NCI-H2081 (cell line): ENCODE data around the gene BPIFB1.
A peak's percentile ranks its signal among the peaks of the same experiment; 100 is the strongest.

Experiments used
- DNase-seq, 2 experiments: peaks; one replicate each; lab custom pipeline; 2025; lab: John Stamatoyannopoulos, UW

Gene BPIFB1

DNA sequence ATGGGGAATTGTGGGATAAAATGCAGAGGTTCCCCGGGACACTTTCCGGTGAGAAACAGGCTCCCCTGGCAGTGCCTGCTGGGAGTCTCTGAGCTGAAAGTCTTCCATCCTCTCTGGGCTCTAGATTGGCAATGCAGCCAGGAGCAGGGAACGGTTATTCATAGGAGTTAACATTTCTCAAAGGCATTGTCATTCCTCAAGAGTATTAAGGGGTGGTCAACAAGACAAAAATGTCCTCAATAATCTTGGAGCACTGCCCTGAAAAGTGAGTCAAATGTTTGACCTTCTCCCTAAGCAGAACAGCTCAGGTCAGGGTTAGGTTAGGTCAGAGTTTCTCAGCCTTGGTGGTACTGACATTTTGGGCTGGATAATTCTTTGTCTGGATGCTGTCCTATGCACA is 13.2 kb downstream of the BPIFB1 start:
- no peak for DNase-seq

DNA sequence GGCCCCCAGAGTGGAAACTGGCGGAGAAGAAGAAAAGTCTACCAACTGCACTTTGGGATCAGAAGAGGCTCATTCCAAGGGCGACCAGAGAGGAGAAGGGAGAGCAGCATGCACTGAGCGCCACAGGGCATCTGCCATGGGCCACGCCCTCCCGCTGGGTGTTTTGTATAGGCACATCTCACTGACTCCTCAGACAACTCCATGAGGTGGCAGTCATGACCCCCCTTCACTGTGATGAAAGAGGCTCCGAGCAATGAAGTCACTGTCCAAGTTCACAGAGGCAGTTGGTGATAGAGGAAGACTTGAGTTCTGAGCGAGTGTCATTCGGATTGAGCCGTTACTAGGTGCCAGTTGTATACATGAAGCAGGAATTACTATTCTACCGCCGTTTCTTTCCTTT is 15.4 kb downstream of the BPIFB1 start:
- no peak for DNase-seq

DNA sequence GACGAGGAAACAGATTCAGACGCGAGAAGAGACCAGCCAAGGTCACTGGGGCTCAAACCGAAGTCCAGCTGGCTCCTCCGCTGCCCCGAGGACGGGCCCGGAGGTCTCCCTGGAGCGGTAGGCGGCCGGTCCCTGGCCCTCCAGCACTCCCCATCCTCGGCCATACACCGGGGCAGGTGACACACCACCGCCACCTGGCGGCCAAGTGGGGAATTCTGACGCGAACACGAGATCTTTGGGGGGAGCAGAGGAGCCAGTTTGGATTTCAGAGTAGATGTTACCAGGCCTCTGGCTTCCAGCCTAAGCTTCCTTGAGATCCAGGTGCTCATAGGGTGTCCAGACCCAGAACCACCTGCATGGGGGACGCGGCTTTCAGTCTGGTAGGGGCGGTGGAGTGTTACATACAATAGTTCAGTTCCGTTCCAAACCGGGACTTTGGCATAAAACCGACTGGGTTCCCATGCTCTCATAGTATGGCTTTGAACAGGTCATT is 16.1 kb downstream of the BPIFB1 start:
- peak; percentile 35 to 63 for DNase-seq

DNA sequence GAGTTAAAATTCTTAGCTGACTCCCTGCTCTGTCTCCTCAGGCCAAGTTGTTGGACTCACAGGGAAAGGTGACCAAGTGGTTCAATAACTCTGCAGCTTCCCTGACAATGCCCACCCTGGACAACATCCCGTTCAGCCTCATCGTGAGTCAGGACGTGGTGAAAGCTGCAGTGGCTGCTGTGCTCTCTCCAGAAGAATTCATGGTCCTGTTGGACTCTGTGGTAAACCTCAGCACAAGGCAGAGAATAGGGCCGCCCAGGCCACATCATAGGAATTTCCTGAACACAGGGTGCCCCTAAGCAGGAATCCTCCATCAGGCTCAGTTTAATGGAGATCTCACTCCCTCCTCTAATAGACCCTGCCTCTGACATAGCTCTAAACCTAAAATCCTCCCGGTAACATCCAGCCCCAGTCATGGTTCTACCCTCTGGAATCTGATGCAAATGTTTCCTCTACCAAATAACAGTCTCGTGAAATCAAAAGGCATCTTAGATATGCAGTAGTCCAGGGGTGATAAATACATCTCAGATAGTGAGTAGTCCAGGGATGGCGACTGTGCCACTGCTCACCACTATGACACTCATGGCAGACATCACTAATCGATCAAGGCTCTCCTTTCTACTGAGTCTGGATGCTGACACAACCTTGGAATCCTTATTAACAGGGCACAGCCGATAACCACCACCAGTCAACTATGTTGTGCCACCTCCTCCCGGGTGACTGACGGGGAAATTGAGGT is 18.3 kb downstream of the BPIFB1 start:
- no peak for DNase-seq

DNA sequence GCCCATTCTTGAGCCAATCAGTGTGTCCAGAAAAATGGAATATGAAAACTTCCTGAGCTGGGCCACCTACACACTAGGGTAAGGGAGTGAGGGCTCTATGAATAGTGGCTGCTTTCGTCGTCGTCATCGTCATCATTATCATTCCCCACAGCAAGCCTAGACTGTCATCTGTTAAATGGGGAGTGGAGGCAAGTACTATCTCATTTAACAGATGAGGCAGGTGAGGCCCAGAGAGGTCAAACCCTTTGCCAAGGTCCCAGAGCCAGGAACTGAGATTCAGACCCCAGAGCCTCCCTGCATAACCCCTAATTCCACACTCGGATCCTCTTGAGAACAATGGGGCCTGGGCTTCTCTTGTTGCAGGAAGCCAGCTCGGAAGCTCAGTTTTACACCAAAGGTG is 20.6 kb downstream of the BPIFB1 start:
- DNase-seq = no peak

DNA sequence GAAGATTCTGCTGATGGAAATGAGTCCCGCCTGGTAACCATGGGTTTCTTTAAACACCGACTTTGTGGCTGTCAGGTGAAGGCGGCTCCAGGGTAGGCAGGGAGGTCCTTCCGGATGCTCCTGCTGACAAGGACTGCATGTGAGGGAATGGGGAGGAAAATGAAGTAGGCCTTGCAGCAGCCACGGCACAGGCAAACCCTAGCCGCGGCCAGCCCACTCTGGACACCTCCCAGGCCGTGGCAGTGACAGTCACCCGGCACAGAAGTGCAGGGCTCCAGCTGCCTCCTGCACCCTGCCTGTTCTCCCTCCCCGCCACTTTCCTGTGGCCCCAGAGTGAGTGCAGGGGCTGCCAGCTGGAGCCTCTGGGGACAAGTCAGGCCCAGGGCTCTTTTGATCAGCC is 21.0 kb downstream of the BPIFB1 start:
- DNase-seq = no peak

DNA sequence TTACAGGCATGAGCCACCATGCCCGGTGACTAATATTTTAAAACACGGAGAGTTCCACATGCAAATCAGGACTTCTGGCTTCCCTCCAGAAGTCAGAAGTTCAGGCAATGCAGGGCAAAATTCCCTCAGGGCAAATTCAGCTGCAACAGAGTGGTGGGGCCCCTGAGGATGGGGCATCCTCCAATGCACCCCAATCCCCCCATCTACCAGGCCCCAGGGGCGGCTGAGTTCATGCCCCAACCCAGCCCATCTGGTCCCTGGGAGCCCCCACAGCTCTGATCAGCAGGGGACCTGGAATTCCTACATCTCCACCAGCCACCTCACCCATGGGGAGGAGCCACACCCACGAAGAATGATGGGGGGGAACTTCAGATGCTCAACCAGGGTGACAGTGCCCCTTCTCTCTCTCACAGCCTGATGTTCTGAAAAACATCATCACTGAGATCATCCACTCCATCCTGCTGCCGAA is 22.6 kb downstream of the BPIFB1 start:
- no peak for DNase-seq

DNA sequence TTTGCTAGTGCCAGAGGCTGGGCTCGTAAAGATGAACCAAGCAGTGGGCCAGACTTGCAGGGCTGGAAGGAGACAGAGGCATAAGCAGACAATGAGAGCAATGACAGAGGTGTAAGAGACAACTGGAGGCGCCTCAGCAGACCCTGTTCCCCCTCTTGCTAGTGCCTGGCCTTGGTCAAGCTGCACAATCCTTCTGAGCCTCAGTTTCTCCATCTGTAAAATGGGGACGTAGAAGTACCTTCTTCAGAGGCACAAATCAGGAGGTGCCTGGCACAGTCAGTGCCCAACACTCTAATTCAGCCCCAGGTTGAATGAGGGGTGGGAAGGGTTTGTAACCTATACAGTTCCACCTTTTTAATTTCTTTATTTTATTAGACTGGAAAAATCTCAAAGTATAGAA is 23.2 kb downstream of the BPIFB1 start:
- DNase-seq = no peak

DNA sequence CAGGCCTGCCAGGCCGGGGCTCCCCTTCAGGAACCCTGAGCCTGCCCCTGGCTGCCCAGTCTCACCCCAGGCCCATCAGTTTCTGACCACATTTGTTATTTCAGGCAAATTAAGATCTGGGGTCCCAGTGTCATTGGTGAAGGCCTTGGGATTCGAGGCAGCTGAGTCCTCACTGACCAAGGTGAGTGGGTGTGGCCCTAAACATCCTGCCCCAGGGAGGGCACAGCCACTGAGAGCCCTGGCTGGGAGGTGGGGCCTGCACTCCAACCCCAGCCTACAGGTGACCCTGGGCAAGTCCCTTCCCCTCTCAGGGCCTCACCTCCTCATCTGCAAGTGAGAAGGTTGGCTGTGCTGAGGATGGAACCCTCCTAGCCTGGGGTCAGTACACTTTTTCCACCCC is 23.8 kb downstream of the BPIFB1 start:
- no peak for DNase-seq

DNA sequence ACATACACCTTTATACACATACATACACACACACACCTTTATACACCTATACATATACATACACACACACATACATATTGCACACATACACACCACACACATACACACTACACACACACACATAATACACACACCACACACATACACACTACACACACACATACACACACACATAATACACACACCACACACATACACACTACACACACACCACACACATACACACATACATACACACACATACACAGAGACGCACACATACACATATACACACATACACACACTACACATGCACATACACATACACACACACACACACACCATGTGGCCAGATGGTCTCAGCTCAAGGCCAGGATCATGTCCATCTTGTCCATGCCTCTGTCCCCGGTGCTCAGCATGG is 25.7 kb downstream of the BPIFB1 start:
- DNase-seq = no peak

DNA sequence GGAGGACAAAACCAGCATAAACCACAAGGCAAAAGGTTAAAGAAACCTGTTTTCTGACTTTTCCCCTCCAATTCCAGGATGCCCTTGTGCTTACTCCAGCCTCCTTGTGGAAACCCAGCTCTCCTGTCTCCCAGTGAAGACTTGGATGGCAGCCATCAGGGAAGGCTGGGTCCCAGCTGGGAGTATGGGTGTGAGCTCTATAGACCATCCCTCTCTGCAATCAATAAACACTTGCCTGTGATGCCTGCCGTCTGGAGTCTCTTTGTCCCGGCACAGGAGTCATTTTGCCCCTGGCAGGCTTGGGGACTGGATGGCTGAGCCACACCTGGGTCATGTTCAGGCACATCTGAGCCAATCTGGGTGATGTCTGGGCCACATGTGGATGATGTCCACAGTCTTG is 26.6 kb downstream of the BPIFB1 start:
- no peak for DNase-seq

DNA sequence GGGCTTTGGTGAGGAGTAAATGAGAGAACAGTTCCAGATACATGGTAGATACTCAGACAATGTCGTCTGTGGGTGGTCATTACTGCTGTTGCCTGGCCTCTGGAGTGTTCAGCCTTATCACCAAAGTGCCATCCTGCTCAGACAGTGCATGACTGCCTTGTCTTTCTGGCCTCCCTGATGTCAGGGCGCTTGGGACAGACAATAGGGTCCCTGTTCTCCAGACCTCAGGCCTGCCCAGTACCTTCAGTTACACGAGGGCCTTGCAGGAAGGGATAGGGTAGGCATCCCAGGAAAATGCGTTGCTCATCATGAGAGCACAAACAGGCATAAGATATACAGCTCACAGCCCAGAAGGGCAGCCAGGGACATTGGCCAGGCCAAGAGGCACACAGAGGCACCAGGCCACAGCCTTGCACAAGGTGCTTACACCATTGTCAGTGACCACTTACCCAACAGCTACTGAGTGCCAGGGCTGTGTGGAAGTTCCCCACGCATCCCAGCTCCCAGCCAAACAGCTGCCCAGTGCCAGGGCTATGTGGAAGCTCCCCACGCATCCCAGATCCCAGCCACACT is 27.4 kb downstream of the BPIFB1 start:
- no peak for DNase-seq

DNA sequence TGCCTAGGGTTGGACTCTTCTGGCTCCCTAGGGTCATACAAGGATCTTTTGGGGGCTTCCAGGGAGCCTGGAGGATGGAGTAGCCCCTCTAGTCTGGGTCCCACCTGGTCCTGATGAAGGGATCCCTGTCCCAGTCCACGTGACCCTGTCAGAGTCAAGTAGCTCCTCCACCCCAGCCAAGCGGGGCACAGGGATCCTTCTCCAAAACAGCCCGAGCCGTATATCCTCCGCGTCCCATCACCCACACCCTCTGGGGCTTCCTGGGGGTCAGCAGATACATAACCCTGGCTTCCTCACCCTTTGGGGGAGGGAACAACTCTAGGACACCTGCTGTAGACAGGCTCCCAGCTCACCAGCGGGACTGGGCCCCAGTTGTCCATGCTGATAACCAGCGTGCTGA is 28.0 kb downstream of the BPIFB1 start:
- DNase-seq = no peak

DNA sequence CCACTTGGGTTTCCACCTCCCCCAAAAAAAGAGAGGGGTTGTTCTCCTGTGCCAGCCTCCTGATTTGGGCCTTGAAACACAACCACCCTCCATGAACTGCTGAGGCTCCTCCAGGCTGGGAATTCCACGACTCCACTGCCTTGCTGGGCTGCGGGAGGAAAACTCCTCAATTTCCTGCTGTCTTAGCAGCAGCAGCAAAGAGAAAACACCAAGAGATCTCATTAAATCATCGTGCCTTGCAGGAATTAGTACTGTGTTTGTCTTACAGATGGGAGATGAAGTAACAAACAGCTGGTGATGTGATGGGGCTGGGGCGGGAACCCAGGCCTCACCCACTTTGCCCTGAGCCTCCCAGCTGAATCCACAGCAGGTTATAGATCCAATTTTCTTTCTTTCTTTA is 29.0 kb downstream of the BPIFB1 start:
- DNase-seq = no peak

DNA sequence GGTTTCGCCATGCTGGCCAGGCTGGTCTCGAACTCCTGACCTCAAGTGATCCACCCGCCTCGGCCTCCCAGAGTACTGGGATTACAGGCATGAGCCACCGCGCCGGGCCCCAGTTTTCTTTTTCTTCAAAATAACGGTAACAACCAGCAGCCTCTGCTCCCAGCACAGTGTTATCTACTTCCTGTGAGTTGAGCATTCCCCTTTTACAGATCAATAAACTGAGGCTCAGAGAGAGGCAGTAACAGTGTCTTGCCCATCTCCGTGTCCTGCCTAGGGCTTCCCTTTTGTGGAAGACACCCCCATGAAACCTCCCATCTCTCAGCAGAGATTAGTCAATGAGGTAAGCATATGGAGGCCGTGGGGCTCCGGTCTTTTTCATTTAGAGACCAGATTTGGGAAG is 29.6 kb downstream of the BPIFB1 start:
- DNase-seq = no peak

DNA sequence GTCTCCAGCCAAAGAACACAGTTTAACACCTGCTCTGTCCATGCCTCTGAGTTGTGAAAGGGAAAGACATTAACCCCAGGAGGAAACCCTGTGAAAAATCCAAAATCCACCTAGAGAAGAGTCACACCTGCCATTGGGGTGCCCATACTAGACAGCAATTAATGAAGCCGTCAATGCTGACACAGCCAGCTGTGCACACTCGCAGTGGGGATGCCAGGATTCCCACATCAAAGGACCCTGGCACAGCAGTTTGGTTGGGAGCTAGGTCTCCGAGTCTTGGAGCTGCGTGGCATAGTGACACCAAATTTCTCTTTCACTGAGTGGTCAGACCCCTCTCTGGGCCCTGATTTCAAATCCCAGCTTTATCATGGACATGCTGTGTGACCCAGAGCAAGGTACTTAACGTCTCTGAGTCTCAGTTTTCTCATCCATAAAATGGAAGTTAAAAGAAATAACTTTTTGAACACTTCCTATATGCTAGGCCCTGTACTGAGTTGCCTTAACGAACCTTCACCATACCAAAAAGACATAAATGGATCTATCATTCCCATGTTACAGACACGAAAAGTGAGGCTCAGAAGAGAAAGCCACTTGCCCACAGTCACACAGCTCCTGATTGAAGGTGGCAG is 30.8 kb downstream of the BPIFB1 start:
- DNase-seq = no peak

DNA sequence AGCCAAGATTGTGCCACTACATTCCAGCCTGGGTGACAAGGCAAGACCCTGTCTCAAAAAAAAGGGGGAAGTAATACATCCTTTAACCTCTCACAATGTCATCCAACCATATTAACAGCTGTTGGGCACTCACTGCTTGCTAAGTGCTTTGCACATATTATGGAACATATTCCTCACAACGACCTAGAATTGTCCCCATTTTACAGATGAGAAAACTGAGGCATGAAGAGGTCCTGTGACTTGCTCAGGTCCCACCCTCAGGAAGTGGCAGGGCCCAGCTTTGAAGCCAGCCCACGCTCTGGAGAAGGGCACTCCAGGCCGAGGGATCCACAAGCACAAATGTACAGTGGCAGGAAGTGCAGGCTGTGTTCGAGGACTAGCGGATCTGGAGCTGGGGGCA is 33.3 kb downstream of the BPIFB1 start:
- DNase-seq = no peak

DNA sequence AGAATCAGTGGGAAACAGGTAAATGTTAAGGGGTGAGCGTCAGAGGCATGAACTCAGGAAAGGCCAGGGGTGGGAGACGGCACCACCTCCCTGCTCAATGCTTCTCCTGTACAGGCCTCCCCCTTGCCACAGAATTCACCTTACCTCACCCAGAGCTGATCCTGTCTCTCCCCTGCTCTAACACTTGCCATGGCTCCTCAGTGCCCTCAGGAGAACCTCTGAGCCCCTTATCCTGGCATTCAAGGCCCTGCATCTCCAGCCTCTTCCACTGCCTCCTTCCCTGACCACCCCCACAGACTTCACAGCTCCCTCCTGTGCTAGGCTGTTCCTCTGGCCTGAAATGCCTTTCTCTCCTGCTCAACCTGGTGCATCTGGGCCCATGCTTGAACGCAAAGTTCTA is 33.9 kb downstream of the BPIFB1 start:
- DNase-seq = no peak

DNA sequence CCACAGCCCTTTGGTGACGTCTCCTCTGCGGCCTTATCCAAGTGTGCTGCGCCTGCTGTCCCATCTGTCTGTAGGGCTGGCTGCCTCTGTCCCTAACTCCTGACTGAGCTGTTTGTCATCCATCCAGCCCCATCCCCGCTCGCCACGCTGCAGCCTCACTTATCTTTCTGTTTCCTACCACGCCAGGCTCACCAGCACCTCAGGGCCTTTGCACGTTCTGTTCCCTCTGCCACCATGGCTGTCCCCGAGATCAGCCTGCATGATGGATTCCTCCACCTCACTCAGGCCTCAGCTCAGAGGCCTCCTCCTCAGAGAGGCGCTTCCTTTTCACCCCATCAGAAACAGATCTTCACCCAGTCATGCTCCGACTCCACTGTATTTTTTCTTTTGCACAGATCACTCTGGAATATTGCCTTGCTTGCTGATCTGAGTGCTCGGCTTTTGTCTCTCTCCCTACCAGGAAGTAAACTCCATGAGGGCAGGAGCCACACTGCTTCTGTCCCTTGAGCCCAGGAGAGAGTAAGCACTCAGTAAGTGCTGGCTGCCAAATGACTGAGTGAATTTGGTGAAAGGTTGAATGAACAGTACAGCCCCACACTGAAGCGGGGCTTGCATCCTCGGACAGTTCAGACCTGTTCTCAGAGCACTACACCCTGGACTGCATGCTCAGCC is 34.5 kb downstream of the BPIFB1 start:
- DNase-seq = no peak

DNA sequence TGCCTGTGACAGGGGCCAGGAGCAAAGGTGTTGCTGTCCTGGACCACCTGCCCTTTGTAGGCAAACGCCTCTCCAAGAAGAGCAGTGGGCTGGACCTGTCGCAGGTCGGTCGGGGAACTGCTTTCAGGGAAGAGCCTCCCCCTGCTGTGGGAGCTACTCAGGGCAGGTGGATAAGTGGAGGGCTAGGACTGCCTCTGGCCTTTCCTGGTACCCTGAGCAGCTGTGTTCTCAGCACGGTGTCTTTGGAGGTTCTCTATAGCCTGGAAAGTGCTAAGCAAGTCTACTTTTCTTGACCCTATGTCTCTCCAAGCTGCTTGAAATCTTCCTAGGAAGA is 35.0 kb downstream of the BPIFB1 start:
- no peak for DNase-seq

DNA sequence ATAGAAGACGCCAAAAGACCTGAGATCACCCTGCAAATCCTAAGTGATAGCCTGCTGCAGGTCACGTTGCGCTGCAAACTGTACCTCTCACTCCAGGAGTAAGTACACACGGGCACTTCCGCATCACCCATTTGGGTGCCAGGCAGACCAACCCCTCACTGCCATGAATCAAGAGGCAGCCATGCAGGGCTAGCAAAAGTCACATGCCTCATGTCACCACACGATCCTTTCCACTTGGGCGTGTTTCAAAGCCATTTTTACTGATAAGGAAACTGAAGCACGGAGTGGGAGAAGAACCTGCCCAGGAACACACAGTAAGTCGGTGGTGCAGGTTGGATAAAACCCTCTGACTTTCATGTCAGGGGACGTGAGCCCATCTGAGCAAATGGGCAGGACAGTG is 37.0 kb downstream of the BPIFB1 start:
- DNase-seq = no peak

DNA sequence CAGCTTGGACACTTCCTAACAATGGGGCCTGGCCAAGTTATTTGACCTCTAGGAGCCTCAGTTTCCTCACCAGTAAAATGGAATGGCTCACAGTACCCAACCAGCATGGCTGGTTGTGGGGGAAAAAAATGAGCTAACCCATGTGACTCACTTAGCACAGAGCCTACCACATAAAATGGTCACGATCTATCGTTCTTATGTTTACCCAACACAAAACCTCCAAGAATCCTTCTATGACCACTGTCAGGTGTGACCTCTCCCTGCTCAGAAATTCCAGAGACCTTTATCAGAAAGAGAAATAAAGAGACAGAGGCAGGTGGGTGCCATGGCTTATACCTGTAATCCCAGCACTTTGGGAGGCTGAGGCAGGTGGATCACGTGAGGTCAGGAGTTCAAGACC is 39.4 kb downstream of the BPIFB1 start:
- no peak for DNase-seq

DNA sequence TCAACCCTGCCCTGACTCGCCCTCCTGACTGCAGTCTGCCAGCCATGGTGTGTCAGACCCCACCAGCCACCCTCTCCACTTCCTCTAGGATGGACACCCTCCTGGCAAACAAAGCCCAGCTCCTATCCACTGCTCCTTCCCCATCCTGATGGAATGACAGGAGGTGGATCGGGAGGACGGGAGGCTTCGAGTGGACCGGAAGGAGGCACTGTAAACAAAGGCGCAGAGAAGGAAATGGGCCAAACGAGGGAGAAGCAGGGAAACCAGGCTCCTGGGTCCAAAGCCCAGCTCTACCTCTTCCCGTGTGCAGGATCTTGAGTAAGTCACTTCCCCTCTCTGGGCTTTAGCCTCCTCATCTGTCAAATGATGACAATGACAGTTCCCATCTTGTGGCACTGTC is 40.2 kb downstream of the BPIFB1 start:
- no peak for DNase-seq
